ENCODE results near the gene NSD2.
A peak's percentile ranks its signal among the peaks of the same experiment; 100 is the strongest.
"Not testable (repeated sequence)": the region's sequence is repeated elsewhere in the genome, so short reads cannot be mapped to it uniquely, and the experiment has no call there.

Gene NSD2

GRCh38 chr4:2007804-2008670 is 136.8 kb downstream of the NSD2 start:
- DNase-seq: peak in 1 of 2 experiments; percentile 26

- DNase-seq: no peak
These were observed 137.4 kb downstream of the NSD2 start for GRCh38 chr4:2008671-2008920.

GRCh38 chr4:2008921-2009650 is 137.9 kb downstream of the NSD2 start, which contains the start of gene NELFA:
Gene NELFA (minus strand): TSS chr4:2008974. CDS start chr4:2008959, 15 bp downstream.
- DNase-seq: peak; percentile 95 to 96

GRCh38 chr4:2009651-2010233 is 138.5 kb downstream of the NSD2 start:
- peak; percentile 64 to 68 for DNase-seq

GRCh38 chr4:2011583-2011982 is 140.4 kb downstream of the NSD2 start:
- DNase-seq: no peak

- no peak for DNase-seq
These were observed 143.8 kb downstream of the NSD2 start for GRCh38 chr4:2015008-2015407.

- not testable (repeated sequence) for DNase-seq
These were observed 150.3 kb downstream of the NSD2 start for GRCh38 chr4:2021358-2022018.

GRCh38 chr4:2024683-2025082 is 153.5 kb downstream of the NSD2 start:
- no peak for DNase-seq

GRCh38 chr4:2025817-2026216 is 154.6 kb downstream of the NSD2 start:
- no peak for DNase-seq

GRCh38 chr4:2027120-2027519 is 155.9 kb downstream of the NSD2 start:
- DNase-seq: not testable (repeated sequence)

GRCh38 chr4:2031161-2031560 is 160.0 kb downstream of the NSD2 start:
- not testable (repeated sequence) for DNase-seq
